ENCODE data around the gene EML5.
"Not testable (repeated sequence)": the region's sequence is repeated elsewhere in the genome, so short reads cannot be mapped to it uniquely, and the experiment has no call there.

Gene EML5

GRCh38 chr14:88792473-88793258, at the start of gene EML5:
EML5 (minus strand) TSS chr14:88792953; CDS start chr14:88792503, 450 bp downstream.
- DNase-seq (ENCODE audit: low spot score): peak; percentile 83

GRCh38 chr14:88842414-88842813, 49.7 kb upstream of the EML5 start:
- DNase-seq (ENCODE audit: low spot score): no peak

DNA sequence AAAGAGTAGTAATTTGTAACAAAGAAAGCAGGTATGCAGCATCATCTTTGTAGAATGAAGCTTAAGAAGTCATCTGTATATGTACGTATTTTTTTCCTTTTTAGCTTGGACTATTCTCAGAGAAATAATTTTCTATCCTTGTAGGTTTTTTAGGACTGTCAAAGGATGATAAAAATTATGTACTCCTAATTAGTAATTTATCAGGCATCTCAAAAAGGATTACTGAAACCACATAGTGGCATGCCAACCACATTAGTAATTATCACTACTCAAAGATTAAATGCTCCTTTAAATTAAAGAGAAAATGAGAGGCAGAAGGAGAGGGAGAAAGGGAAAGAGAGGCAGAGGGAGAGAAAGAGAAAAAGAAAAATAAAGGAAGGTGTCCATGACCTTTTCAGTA, 49.0 kb upstream of the EML5 start:
- no peak for DNase-seq (ENCODE audit: low spot score)

DNA sequence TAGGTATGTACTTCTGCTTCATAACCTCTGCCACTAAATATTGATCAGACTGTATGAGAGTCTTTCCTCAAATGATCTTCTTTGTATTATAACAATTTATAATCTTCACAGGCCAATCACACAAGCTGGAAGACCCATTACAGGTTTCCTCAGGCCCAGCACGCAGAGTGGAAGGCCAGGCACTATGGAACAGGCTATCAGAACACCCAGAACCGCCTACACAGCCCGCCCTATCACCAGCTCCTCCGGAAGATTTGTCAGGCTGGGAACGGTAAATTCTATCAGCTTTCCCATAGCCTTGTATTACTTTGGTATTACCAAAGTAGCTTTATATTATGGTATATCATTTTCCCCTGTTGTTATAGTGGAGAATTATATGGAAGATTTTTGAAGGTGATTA, 48.2 kb upstream of the EML5 start:
- no peak for DNase-seq (ENCODE audit: low spot score)

GRCh38 chr14:88838015-88838414, 45.3 kb upstream of the EML5 start:
- DNase-seq (ENCODE audit: low spot score): no peak

- DNase-seq (ENCODE audit: low spot score): no peak
These were observed 44.7 kb upstream of the EML5 start for GRCh38 chr14:88837495-88837894.

- DNase-seq (ENCODE audit: low spot score): no peak
These were observed 42.9 kb upstream of the EML5 start for GRCh38 chr14:88835661-88836060.

GRCh38 chr14:88834883-88835431, 42.2 kb upstream of the EML5 start:
- no peak for DNase-seq (ENCODE audit: low spot score)

DNA sequence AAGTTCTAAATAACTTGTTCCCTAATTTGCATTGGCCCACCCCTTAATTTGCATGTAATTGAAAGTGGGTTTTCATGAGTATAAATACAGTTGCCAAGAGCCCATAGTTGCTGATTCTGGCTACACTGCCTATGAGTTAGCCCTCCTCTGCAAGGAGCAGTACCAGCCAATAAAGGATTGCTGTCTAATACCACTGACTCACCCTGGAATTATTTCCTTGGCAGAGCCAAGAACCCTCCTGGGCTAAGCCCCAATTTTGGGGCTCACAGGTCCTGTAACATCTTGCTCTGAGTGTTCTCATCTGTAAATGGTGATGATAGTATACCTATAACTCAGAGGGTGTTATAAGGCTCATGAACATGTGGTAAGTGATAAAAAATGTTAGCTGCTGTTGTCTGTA, 38.5 kb upstream of the EML5 start:
- DNase-seq (ENCODE audit: low spot score): no peak

DNA sequence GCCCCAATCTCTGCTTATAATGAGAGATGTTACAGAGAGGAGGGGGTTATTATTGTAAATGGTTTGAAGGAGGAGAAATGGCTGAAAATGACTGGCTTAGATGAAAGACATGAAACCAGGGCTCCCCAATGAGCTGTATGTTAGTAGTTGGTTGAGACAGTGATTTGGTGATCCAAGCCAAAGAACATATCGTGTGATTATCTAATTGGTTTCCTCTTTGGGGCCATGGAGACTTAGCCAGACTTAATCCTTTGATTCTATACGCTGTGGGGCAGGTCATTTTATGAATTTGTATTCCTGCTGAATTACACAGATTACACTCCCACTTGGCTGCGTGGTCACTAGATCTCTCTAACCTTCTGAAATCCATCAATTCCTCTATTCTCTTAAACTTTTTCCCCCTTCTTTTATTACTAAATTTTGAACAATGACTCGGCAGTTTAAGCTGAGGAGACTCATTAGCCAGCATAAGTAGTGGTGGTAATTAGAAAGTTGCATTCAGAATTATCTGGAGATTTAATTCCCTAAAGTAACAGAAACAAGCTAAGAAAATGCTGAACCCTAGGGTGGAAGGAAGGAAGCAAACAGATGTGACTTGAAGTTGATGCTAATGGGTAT, 37.0 kb upstream of the EML5 start:
- DNase-seq (ENCODE audit: low spot score): no peak

GRCh38 chr14:88829188-88829587, 36.4 kb upstream of the EML5 start:
- no peak for DNase-seq (ENCODE audit: low spot score)

DNA sequence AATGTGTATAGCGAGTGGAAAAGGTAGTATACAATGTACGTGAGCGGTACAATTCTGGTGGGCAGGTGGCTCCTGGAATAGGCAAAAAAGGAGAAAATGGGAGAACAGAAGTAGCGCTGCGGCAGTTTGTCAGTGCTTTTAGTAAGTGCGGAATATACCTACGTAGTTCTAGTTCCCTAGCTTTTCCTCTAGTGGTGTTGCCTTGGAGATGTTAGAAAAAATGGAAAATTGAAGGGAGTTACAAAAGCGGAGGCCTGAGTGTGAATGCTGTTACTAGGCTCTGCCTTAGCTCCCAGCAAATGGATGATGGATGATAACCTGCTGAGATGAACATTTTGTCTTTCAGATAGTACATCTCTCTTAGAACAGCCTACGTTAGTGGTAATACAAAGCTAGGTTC, 32.8 kb upstream of the EML5 start:
- no peak for DNase-seq (ENCODE audit: low spot score)

DNA sequence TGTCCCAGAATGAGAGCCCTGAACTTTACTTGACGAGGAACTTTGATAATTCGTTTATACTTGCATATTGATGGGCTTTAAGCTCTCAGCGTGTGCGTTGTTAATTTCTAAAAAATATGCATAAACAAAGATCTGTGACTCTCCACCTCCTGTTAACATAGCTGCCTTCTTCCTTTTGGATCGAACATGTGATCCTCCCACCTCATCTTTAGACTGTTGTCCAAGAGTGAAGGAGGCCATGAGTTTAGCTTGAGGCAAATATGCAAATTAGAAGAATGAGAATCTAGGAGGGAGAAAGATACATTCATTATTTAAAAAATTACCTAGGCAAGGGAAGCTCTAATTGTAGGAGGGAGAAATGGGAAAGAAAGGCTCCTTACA, 32.3 kb upstream of the EML5 start:
- DNase-seq (ENCODE audit: low spot score): no peak

DNA sequence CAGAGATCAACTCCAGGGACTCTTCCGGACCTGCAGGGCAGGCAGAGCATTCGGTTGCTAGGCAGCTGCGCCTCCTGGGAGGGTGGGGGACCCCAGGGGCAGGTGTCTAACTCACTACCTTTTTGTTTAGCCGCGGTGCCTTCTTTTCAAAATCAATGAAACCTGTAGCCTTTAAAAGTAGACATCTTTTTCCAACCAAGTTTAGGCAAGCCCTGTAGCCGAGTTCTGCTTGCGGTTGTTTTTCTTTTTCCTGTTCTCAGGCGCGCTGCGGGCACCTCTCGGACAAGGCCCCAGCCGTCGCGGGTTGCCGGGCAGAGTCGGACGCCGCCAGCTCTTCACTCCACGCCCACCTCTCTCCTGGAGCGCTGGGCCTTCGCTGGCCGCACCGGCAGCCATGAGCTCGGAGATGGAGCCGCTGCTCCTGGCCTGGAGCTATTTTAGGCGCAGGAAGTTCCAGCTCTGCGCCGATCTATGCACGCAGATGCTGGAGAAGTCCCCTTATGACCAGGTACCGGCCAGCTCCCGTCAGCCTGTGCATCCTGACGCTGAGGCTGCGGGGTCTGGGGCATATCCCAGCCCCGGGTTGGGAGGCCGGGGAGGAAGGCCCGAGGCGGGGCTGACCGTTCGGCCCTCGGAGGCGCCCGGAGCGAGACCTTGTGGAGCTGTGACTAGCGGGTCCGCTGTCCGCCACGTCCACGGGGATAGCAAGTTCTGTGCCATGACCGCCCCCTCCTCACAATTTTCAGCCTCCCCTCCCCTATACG, 31.7 kb upstream of the EML5 start, which contains the start of gene TTC8:
Gene TTC8, plus strand, starts transcription at position 338 of the 764 bp plus-strand sequence. Its CDS starts 57 bp downstream, at position 395.
- peak; percentile 91 for DNase-seq (ENCODE audit: low spot score)

DNA sequence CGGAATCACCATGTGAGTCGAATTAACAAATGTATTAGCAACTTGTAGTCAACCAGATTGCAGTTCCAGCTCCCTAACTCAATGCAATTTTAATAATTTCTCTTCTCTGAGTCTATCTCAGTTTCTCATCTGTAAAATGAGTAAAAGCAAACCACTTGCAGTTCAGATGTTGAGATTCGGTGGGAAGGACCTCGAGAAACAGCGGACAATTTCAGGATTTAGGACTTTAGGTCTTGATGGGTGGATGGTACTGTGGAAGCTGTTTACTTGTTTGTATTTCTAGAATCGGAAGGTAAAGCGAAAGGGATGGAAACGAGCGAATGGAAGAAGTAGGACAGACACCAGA, 31.2 kb upstream of the EML5 start:
- DNase-seq (ENCODE audit: low spot score): no peak

GRCh38 chr14:88821888-88822287, 29.1 kb upstream of the EML5 start:
- DNase-seq (ENCODE audit: low spot score): no peak

- DNase-seq (ENCODE audit: low spot score): no peak
These were observed 28.6 kb upstream of the EML5 start for GRCh38 chr14:88821378-88821777.

DNA sequence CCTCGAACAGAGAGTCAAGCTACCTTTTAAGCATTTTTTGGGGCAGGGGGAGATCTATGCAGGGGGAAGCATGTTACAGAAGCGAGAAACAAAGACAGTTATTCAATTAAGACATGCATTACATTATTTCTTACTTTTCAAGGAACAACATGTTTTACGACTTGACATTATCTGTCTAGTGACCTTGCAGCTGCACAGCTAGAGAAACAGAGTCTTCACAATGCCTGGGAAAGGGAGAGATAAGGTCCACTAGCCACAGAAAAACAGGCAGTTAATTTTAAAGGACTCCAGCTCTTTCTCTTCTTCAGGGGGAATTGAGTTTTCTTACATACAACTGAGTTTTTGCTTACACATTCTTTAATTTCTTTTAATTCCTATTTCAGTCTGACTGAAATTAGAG, 26.9 kb upstream of the EML5 start:
- DNase-seq (ENCODE audit: low spot score): not testable (repeated sequence)

GRCh38 chr14:88818018-88818417, 25.3 kb upstream of the EML5 start:
- no peak for DNase-seq (ENCODE audit: low spot score)

DNA sequence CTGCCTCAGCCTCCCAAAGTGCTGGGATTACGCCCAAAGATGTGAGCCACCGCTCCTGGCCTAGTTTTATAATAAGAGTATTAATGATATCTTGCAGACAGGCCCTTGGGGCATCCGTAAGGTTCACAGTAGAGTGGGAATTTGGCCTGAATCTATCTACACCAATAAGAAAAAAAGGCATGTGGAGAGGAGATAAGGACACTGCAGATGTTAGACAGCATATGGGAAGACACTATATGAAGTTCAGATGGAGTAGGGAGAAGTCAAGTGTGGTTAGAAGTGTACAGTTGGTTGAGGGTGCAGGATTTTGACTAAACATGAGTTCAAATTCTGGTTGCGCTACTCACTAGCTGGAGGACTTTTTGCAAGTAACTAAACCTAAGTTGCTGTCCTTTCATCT, 23.2 kb upstream of the EML5 start:
- no peak for DNase-seq (ENCODE audit: low spot score)

GRCh38 chr14:88808359-88808758, 15.6 kb upstream of the EML5 start:
- no peak for DNase-seq (ENCODE audit: low spot score)

GRCh38 chr14:88804477-88804876, 11.7 kb upstream of the EML5 start:
- DNase-seq (ENCODE audit: low spot score): no peak

- DNase-seq (ENCODE audit: low spot score): no peak
These were observed 11.3 kb upstream of the EML5 start for GRCh38 chr14:88804035-88804434.

All from iPS-NIHi11 (cell line).